HG03280 (cell line): Measurements from ENCODE around the gene KRT72.

Experiments
- ATAC-seq: cut with Tn5 transposase; IDR thresholded peaks from one replicate; pipeline ENCODE4 v1.9.1; 2021; ENCODE audit warnings: mild to moderate bottlenecking, moderate library complexity; ENCODE audit not compliant: unreplicated experiment

KRT72 gene

DNA sequence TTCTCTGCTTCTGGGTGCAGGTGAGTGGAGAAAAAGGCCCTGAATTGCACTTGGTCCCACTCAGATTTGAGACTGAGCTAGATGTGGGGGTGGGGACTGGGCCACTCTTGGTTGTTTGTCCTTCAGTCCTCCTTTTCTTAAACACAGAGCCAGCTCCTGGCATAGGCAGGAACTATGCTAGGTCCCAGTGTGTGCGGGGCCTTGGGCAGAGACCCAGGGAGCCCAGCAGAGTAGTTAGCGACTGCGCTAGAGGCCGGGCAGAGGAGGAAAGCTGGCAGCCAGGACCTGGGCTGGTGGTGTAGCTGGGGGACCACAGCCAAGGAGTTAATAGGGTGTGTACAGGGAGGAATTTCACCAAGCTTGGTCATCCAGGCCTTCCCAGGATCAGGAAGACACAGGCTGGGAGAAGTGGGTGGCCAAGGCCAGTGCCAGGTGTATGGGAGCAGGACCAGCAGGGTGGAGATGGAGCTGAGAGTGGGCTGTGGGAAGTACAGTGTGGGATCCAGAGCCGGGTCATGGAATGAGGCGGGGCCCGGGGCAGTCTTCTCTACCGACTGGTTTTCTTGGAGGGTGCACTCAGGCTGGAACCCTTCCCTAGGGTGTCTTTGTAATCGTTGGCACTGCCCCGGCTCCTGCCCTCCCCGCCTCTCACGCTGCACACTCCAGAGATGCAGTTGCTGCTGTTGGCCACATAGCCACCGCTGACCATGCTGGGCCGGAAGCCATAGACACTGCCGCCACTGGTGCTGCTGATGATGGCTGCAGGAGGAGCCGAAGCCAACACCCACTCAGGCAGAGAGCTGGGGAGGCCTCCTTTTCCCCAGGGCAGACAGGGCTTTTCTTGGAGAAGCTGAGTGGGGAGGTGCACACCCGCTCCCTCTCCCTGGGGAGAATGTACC, 57.0 kb downstream of the KRT72 start:
- ATAC-seq = no peak

DNA sequence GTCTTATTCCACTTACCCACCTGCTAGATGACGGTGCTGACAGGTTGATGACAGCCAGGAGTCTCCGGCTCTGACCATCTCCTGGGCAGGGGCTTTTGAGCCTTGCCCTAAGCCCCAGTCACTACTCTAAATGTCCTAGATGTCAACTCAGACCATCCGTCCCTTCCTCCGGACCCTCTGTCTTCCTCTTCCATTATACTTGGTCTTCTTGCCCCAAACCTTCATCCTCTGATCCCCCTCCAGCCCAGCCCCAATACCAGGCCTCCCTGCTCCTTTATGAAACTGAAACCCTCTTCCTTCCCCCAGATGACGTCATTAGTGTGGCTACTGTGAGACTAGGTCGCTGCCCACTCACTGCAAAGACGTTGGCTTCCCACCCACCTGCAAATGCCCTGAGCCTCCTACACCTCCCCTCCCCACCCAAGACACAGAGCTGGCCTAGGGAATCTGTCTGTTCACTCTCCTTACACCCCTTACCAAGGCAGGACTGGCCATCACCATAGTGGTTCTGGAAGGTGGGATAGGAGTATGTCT, 58.4 kb downstream of the KRT72 start:
- ATAC-seq = no peak

DNA sequence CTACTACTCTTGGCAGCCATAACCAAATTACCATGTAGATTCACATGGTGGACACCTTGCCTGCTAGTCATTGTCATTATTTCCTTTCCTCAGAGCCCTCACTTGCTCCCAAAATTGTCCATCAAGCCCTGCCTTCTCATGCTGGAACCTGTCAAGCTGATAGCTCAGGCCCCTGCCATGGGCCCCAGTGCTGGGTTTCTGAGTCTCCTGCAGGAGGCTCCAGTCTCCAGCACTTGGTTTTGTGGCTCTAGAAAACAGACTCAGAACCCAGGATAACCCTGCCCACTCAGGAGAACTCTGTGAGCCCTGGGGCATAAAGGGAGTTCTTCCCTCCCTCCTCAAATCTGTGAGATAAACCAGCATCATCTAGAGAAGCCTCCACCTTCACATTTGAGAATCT, 59.1 kb downstream of the KRT72 start:
- no peak for ATAC-seq

DNA sequence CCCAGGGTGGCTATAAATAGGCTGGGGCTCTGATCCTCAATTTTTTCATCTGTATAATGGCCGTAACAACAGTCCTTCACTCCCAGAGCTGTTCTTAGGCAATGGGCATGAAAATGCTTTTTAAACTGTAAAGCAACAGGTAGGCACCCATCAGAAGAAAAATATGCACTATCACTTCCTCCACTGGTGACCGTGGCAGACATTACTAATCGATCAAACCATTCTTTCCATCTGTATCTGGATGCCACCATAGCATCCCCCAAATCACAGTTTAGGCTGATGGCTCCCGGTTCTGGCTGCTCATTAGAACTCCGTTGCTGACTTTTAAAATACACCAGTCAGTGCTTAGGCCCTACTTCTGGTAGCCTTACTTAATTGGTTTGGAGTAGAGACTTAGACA, 59.6 kb downstream of the KRT72 start:
- ATAC-seq = no peak

DNA sequence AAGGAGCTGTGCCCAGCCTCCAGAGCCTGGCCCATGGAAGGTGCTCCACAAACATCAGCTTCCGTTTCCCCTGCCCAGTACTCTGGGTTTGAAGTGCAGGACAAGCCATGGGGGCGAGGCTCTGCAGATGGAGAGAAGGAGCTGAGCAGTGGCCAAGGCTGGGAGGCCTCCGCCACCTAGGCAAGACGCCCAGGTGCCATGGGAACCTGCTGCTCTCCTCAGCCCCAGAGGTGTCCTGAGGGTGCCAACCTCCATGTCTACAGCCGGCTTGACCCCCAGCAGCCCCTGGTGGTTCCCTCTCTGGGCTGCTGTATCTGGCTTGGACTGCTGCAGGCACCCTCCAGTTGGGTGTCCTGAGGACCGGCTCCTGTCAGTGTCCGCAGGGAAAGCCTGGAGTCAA, 60.7 kb downstream of the KRT72 start:
- ATAC-seq = no peak

DNA sequence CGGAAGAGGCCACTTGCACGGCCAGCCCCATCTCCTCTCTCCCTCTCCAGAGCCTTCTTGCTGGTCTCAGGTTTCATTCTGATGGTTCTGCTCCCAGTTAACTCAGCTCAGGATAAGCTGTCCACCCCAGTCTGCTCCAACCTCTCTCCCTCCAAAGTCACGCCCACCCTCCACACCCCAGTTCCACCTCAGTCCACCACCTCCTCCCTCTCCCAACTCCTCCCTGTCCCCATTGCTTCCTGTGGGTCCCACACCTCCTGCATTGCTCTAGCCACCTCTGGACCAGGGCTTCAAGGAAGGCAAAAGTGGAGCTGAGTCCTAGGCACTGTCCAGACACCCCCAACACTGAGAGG, 61.5 kb downstream of the KRT72 start:
- ATAC-seq = no peak

DNA sequence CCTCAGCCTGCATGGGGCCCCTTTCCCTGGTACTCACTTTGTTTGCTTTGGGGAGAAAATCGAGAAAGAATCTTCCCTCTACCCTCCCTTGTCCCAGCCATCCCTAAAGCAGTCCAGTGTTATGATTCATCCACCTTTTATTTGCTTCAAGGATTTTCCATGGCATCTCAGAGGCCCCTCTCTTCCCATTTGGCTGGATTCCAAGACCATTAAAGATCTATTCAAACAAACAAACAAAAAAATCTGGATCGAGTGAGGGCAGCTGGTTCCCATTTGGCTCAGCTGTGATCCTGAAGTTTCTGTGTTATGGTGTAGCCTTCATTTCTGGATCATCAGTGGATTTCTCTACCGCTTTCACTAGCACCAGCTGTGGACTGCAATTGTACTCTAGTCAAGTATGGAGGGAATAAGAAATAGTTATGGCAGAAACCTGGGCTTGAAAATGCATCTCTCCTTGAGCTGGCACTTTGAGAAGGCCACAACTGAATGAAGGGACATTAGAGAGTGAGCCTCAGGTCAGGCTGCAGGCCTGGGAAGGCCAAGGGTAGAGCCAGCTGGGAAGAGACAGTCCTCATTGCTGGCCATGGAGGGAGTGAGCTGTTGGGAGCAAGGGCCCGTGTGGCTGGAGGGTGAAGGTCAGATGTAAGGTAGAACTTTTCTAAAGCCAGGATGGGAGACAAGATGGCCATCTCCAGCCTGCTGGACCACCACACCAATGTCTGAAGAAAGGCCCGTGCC, 62.0 kb downstream of the KRT72 start:
- ATAC-seq = no peak

DNA sequence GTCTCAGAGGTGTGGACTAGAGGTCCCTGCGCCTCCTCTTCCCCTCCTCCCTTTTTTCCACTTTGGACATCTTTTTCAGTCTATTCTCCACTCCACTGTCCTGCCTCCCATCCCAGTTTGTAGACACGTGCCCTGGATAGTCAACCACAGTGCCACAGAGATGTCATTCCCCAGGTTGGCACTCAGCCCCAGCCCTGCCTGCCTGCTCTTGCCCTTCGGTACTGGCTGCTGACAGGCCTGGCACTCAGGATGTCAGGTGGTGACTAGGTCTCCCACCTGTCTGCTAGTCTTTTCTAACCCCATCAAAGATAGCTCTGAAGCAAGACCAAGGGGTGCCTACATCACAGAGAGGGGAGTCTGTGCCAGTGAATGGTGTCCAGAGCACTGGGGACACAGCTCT, 64.2 kb downstream of the KRT72 start:
- ATAC-seq = no peak
